Epithelial cell of esophagus (primary cell): ENCODE measurements around the gene GRIA1.

Experiments
- DNase-seq: peaks from one replicate; pipeline ENCODE4 v3.0.0; 2010; ENCODE audit warnings: low read depth
- H3K4me3 ChIP-seq: 2 replicates; pipeline ENCODE4 v1.5.1; 2011; ENCODE audit warnings: mild to moderate bottlenecking, low read length, control low read depth
- CTCF ChIP-seq: IDR thresholded peaks from 2 replicates; pipeline ENCODE4 v1.5.1; 2011; ENCODE audit warnings: low read depth, mild to moderate bottlenecking, low read length, control low read depth, inconsistent platforms; ENCODE audit not compliant: insufficient read depth; ENCODE audit errors: missing control alignments

GRIA1 gene

GRCh38 chr5:153594785-153595184 is 104.3 kb downstream of the GRIA1 start:
- TF ChIP-seq CTCF: no peak

GRCh38 chr5:153598099-153598498 is 107.6 kb downstream of the GRIA1 start:
- DNase-seq: no peak
- H3K4me3 ChIP-seq: no peak overlapping the region
- TF ChIP-seq CTCF: no peak

More at GRCh38 chr5:153594785-153595184, 104.3 kb downstream of the GRIA1 start:
- no peak overlapping the region for H3K4me3 ChIP-seq
- no peak for DNase-seq

GRCh38 chr5:153601377-153601776 is 110.9 kb downstream of the GRIA1 start:
- no peak overlapping the region for H3K4me3 ChIP-seq
- DNase-seq: no peak
- no peak for TF ChIP-seq CTCF

- no peak for DNase-seq
- no peak overlapping the region for H3K4me3 ChIP-seq
- no peak for TF ChIP-seq CTCF
Measured at GRCh38 chr5:153605386-153605785, 114.9 kb downstream of the GRIA1 start.

GRCh38 chr5:153610009-153610408 is 119.5 kb downstream of the GRIA1 start:
- no peak for TF ChIP-seq CTCF
- no peak overlapping the region for H3K4me3 ChIP-seq

GRCh38 chr5:153610811-153611210 is 120.3 kb downstream of the GRIA1 start:
- no peak overlapping the region for H3K4me3 ChIP-seq
- no peak for TF ChIP-seq CTCF
- no peak for DNase-seq

More at GRCh38 chr5:153610009-153610408, 119.5 kb downstream of the GRIA1 start:
- no peak for DNase-seq

GRCh38 chr5:153613144-153613543 is 122.7 kb downstream of the GRIA1 start:
- no peak overlapping the region for H3K4me3 ChIP-seq
- DNase-seq: peak; percentile 77
- no peak for TF ChIP-seq CTCF
